Heart left ventricle (tissue), 16 donors: Measurements from ENCODE around the gene CTNNA3. TPM values are rescaled to one million over a fixed set of nuclear protein-coding genes. Genes with fewer than 3 reads are reported as not detected.

ENCODE experiments used
- ATAC-seq, 4 donors: fragments of 200-7000 bp; cut with Tn5 transposase; one replicate each; pipeline ENCODE4 v1.9.1; 2020 to 2022; ENCODE audit warnings: moderate library complexity in 4 of 4, mild to moderate bottlenecking in 3 of 4, moderate number of reproducible peaks in 1 of 4
- DNase-seq, 5 donors: peaks; one replicate each; pipeline ENCODE4 v3.0.0-alpha.2; 2020
- H3K27ac ChIP-seq, 12 donors: fragments of 200-600 bp; sonication (generic) in 4 of 12; one replicate each; pipeline versions ENCODE4 v1.5.0 to v1.8.0; 2016 to 2022; ENCODE audit warnings: mild to moderate bottlenecking in 2 of 12
- H3K27me3 ChIP-seq, 9 donors: fragments of 200-600 bp; sonication (generic) in 2 of 9; one replicate each; pipeline versions ENCODE4 v1.5.1 to v1.8.0; 2016 to 2022; ENCODE audit warnings: mild to moderate bottlenecking in 3 of 9
- H3K36me3 ChIP-seq, 9 donors: fragments of 200-600 bp; sonication (generic) in 2 of 9; one replicate each; pipeline versions ENCODE4 v1.5.0 to v1.8.0; 2018 to 2022; ENCODE audit warnings: mild to moderate bottlenecking in 2 of 9
- H3K4me1 ChIP-seq, 12 donors: fragments of 200-600 bp; sonication (generic) in 4 of 12; one replicate each; pipeline versions ENCODE4 v1.5.0 to v1.8.0; 2016 to 2022; ENCODE audit warnings: mild to moderate bottlenecking in 3 of 12
- H3K4me3 ChIP-seq, 12 donors: fragments of 200-600 bp; sonication (generic) in 4 of 12; one replicate each; pipeline versions ENCODE4 v1.5.0 to v1.8.0; 2017 to 2022; ENCODE audit warnings: mild to moderate bottlenecking in 9 of 12, moderate library complexity in 4 of 12
- H3K9me3 ChIP-seq, 12 donors: fragments of 200-600 bp; sonication (generic) in 4 of 12; one replicate each; pipeline versions ENCODE4 v1.5.0 to v1.8.0; 2016 to 2022; ENCODE audit warnings: mild to moderate bottlenecking in 1 of 12
- POLR2A ChIP-seq, 2 donors: fragments of 450-650 bp; IDR thresholded peaks; one replicate each; pipeline ENCODE4 v1.6.1; 2017; ENCODE audit warnings: antibody characterized with exemption in 2 of 2, mild to moderate bottlenecking in 2 of 2, moderate library complexity in 2 of 2
- WGBS, 4 donors: extraction: QIAGEN DNeasy Blood & Tissue Kit in 2 of 4; methylation state at CpG; one replicate each; pipeline versions ENCODE4 v1.1.5 to v1.1.7; 2013 to 2018; 5-methylcytosine and 5-hydroxymethylcytosine counted together
- intact Hi-C, 10 donors: fragments of 100-400 bp; cut with DNase I; formaldehyde crosslinking; loops; one replicate each; pipeline versions ENCODE4 v1.11.1 to v1.14.2; 2022
- polyA plus RNA-seq, 2 donors: library from polyadenylated mRNA; stranded (reverse); fragments of 200-250 nt; gene quantifications; one replicate each; pipeline ENCODE4 v1.2.3, GENCODE V29; 2013
- total RNA-seq, 9 donors: library from RNA; depleted of rRNA in 2 of 9; stranded (reverse); fragments of >200 nt in 2 of 9; fragmentation: NEBNext Ultra II Directional in 3 of 9; extraction: Animal tissue kit (Norgen Biotek cat#: 25700) in 3 of 9; gene quantifications; one replicate each; pipeline versions ENCODE4 v1.1.0 to v1.2.4, GENCODE V29; 2016 to 2023
- TF ChIP-seq, protein P1 (sequence below), 12 donors: fragments of 200-600 bp; sonication (generic) in 4 of 12; IDR thresholded peaks; one replicate each; pipeline versions ENCODE4 v1.5.0 to v1.8.0; 2018 to 2022; ENCODE audit warnings: antibody characterized with exemption in 12 of 12, mild to moderate bottlenecking in 5 of 12
- donor health status: ischemic (EF 13 %, LVEDD 7.1; RV severe dilation, severe dysfunction).
- donor health status: healthy with polysubstance abuse.
- donor health status: DM: no; HTN: yes; CAD: no.
- donor health status: DM: no; HTN: no; CAD: no.
- donor health status: ischemic (EF 25% LVEDD 6.9; RV normal size, moderate dysfunction).
- donor health status: ischemic (EF 25% LVEDD 5.7; RV mildly dilated, moderate dysfunction).
- donor health status: healthy.
- donor health status: DM: yes; HTN: yes; CAD: no.
- donor health status: ischemic (EF 35%, LVEDD 5.7; RV mildly dilated, moderate dysfunction).
- donor health status: nonischemic (EF 11% LVEDD 7.7; RV severe dilation, severe dysfunction).
- donor health status: DM: yes; HTN: yes; CAD: no.
- donor health status: PGD.
- donor health status: ischemic (EF 29% LVEDD 5.4; RV normal size, mild dysfunction).
- donor health status: nonischemic (EF 23%, LVEDD 6.1; RV moderate dilation, normal function).

Gene CTNNA3
- total and polyA plus RNA-seq, 11 donors, result 4.8 to 200 (median 99.0) TPM

DNA sequence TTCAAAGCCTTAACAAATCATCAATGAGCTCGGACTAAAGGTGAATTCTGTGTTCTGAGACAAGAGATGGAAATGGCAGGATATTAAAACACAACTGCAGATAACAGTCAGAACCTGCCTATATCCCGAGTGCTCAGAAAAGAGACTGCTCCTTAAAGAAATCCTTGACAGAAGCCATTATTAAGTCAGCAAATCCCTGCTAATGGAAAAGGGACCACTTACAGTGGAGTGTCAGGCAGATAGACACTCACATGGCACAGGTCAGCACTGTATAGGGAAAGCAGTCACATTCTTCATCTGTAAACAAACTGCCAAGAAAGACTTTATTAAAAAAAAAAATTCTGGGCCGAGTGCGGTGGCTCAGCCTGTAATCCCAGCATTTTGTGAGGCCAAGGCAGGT is 917.6 kb downstream of the CTNNA3 start:
- intact Hi-C loops, result no loop called here
- no peak overlapping the region for H3K4me3 ChIP-seq
- no peaks in the 10 kb centered on the region for H3K36me3 ChIP-seq
- no peak for ATAC-seq
- TF ChIP-seq, protein P1, sequence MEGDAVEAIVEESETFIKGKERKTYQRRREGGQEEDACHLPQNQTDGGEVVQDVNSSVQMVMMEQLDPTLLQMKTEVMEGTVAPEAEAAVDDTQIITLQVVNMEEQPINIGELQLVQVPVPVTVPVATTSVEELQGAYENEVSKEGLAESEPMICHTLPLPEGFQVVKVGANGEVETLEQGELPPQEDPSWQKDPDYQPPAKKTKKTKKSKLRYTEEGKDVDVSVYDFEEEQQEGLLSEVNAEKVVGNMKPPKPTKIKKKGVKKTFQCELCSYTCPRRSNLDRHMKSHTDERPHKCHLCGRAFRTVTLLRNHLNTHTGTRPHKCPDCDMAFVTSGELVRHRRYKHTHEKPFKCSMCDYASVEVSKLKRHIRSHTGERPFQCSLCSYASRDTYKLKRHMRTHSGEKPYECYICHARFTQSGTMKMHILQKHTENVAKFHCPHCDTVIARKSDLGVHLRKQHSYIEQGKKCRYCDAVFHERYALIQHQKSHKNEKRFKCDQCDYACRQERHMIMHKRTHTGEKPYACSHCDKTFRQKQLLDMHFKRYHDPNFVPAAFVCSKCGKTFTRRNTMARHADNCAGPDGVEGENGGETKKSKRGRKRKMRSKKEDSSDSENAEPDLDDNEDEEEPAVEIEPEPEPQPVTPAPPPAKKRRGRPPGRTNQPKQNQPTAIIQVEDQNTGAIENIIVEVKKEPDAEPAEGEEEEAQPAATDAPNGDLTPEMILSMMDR (IDR thresholded peaks at IDR 0.05), result no peak
- no peak for TF ChIP-seq POLR2A (IDR thresholded peaks at IDR 0.05)
- H3K27me3 ChIP-seq, result no peaks in the 10 kb centered on the region
- 71 to 83% (median 78%) methylated on average over 4 of the region's 4 CpGs for WGBS, 4 donors
- no peak overlapping the region for H3K27ac ChIP-seq
- DNase-seq, result no peak
- no peaks in the 10 kb centered on the region for H3K9me3 ChIP-seq
- no peaks in the 10 kb centered on the region for H3K4me1 ChIP-seq

GRCh38 chr10:66777665-66778064 is 918.3 kb downstream of the CTNNA3 start:
- intact Hi-C loops, result no loop called here
- Histone ChIP-seq H3K4me1 (peaks cover 0 to 3% (median 0%) of the 10 kb centered on the region in 12 donors), H3K36me3 (no peaks in the 10 kb centered on the region), H3K27ac (no peak overlapping the region), H3K27me3 (no peaks in the 10 kb centered on the region), H3K4me3 (no peak overlapping the region), H3K9me3 (no peaks in the 10 kb centered on the region)
- DNase-seq (no peak), ATAC-seq (no peak)
- TF ChIP-seq POLR2A (IDR thresholded peaks at IDR 0.05), result no peak
- TF ChIP-seq, protein P1 (IDR thresholded peaks at IDR 0.05), result no peak
- 85 to 86% (median 85%) methylated on average over 2 of the region's 2 CpGs for whole genome bisulfite sequencing, 4 donors

- intact Hi-C loops, result no loop called here
- H3K36me3 ChIP-seq, result no peaks in the 10 kb centered on the region
- H3K27me3 ChIP-seq, result no peaks in the 10 kb centered on the region
- peaks cover 0 to 5% (median 0%) of the 10 kb centered on the region in 12 donors for H3K4me1 ChIP-seq
- no peaks in the 10 kb centered on the region for H3K9me3 ChIP-seq
- no peak overlapping the region for H3K27ac ChIP-seq
- WGBS, 4 donors, result 79 to 92% (median 88%) methylated on average over 7 of the region's 7 CpGs
- no peak for DNase-seq
- H3K4me3 ChIP-seq, result no peak overlapping the region
- TF ChIP-seq, protein P1 (IDR thresholded peaks at IDR 0.05), result no peak
- TF ChIP-seq POLR2A (IDR thresholded peaks at IDR 0.05), result no peak
- no peak for ATAC-seq
These were observed 922.5 kb downstream of the CTNNA3 start for GRCh38 chr10:66773472-66773817.

- TF ChIP-seq POLR2A (IDR thresholded peaks at IDR 0.05), result no peak
- TF ChIP-seq, protein P1 (IDR thresholded peaks at IDR 0.05), result no peak
- 60 to 72% (median 66%) methylated on average over 4 of the region's 4 CpGs for WGBS, 4 donors
- H3K27me3 ChIP-seq, result no peaks in the 10 kb centered on the region
- H3K36me3 ChIP-seq, result no peaks in the 10 kb centered on the region
- H3K9me3 ChIP-seq, result no peaks in the 10 kb centered on the region
- no peak overlapping the region for H3K27ac ChIP-seq
- ATAC-seq, result no peak
- H3K4me3 ChIP-seq, result no peak overlapping the region
- no peak for DNase-seq
- intact Hi-C loops, result no loop called here
- peaks cover 0 to 5% (median 0%) of the 10 kb centered on the region in 12 donors for H3K4me1 ChIP-seq
These were observed 923.2 kb downstream of the CTNNA3 start for GRCh38 chr10:66772548-66773471.
